ENCODE data around the gene DNASE1L1.

Gene DNASE1L1

GRCh38 chrX:154419688-154420401 is 10.8 kb upstream of the DNASE1L1 start:
- TF ChIP-seq, protein P1, sequence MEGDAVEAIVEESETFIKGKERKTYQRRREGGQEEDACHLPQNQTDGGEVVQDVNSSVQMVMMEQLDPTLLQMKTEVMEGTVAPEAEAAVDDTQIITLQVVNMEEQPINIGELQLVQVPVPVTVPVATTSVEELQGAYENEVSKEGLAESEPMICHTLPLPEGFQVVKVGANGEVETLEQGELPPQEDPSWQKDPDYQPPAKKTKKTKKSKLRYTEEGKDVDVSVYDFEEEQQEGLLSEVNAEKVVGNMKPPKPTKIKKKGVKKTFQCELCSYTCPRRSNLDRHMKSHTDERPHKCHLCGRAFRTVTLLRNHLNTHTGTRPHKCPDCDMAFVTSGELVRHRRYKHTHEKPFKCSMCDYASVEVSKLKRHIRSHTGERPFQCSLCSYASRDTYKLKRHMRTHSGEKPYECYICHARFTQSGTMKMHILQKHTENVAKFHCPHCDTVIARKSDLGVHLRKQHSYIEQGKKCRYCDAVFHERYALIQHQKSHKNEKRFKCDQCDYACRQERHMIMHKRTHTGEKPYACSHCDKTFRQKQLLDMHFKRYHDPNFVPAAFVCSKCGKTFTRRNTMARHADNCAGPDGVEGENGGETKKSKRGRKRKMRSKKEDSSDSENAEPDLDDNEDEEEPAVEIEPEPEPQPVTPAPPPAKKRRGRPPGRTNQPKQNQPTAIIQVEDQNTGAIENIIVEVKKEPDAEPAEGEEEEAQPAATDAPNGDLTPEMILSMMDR (IDR thresholded peaks at IDR 0.05; ENCODE audit: low read depth, low read length, missing control alignments): no peak
- no peak overlapping the region for H3K4me3 ChIP-seq (replicated peaks; ENCODE audit: low read depth, low read length)
- DNase-seq (ENCODE audit: extremely low read depth, low read depth): no peak

GRCh38 chrX:154419189-154419588 is 10.1 kb upstream of the DNASE1L1 start:
- TF ChIP-seq, protein P1 (IDR thresholded peaks at IDR 0.05; ENCODE audit: low read depth, low read length, missing control alignments): no peak
- no peak for DNase-seq (ENCODE audit: extremely low read depth, low read depth)
- H3K4me3 ChIP-seq (replicated peaks; ENCODE audit: low read depth, low read length): no peak overlapping the region

GRCh38 chrX:154417157-154417556 is 8.1 kb upstream of the DNASE1L1 start:
- DNase-seq (ENCODE audit: extremely low read depth, low read depth): no peak
- no peak overlapping the region for H3K4me3 ChIP-seq (replicated peaks; ENCODE audit: low read depth, low read length)
- TF ChIP-seq, protein P1 (IDR thresholded peaks at IDR 0.05; ENCODE audit: low read depth, low read length, missing control alignments): no peak

GRCh38 chrX:154413142-154413541 is 4.1 kb upstream of the DNASE1L1 start:
- no peak overlapping the region for H3K4me3 ChIP-seq (replicated peaks; ENCODE audit: low read depth, low read length)
- TF ChIP-seq, protein P1 (IDR thresholded peaks at IDR 0.05; ENCODE audit: low read depth, low read length, missing control alignments): no peak

GRCh38 chrX:154412468-154412867 is 3.4 kb upstream of the DNASE1L1 start:
- H3K4me3 ChIP-seq (replicated peaks; ENCODE audit: low read depth, low read length): peak overlapping the region; percentile 53
- DNase-seq (ENCODE audit: extremely low read depth, low read depth): no peak
- TF ChIP-seq, protein P1 (IDR thresholded peaks at IDR 0.05; ENCODE audit: low read depth, low read length, missing control alignments): no peak

More at GRCh38 chrX:154413142-154413541, 4.1 kb upstream of the DNASE1L1 start:
- DNase-seq (ENCODE audit: extremely low read depth, low read depth): no peak

DNA sequence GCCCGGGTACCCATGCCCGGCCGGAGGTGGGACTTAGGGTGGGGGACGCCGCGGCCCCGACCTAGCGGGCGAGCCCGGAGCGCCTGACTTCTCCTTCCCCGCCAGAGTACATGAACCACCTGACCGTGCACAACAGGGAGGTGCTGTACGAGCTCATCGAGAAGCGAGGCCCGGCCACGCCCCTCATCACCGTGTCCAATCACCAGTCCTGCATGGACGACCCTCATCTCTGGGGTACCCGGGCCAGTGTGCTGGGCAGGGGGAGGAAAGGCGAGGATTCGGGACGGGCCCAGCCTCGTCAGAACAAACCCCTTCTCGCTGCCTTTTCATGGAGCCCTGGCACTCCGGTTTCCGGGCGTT is 2.9 kb upstream of the DNASE1L1 start:
- no peak for DNase-seq (ENCODE audit: extremely low read depth, low read depth)
- TF ChIP-seq, protein P1 (IDR thresholded peaks at IDR 0.05; ENCODE audit: low read depth, low read length, missing control alignments): no peak
- peak overlapping the region; percentile 53 for H3K4me3 ChIP-seq (replicated peaks; ENCODE audit: low read depth, low read length)

Data from HFF-Myc (cell line).